Epithelial cell of proximal tubule (primary cell): ENCODE data around the gene PRKCE. TPM values are rescaled to one million over a fixed set of nuclear protein-coding genes. Genes with fewer than 3 reads are reported as not detected.
A peak's percentile ranks its signal among the peaks of the same experiment; 100 is the strongest.

Source experiments
- DNase-seq: peaks from one replicate; pipeline ENCODE4 v3.0.0-alpha.2; 2011; ENCODE audit warnings: low read depth
- H3K4me3 ChIP-seq: 2 replicates; pipeline ENCODE4 v1.5.1; 2011; ENCODE audit warnings: low read depth, mild to moderate bottlenecking, low read length
- total RNA-seq: library from RNA; depleted of rRNA; stranded (reverse); fragments of >200 nt; gene quantifications from 2 replicates; pipeline ENCODE4 v1.2.3, GENCODE V29; 2015
- TF ChIP-seq, protein P1 (sequence below): conservative IDR thresholded peaks from 2 replicates; pipeline ENCODE4 v1.5.1; 2012; ENCODE audit warnings: low read depth, mild to moderate bottlenecking, low read length

Gene PRKCE
- total RNA-seq, 1 donor from 2014 or later, result 2.5 TPM

DNA sequence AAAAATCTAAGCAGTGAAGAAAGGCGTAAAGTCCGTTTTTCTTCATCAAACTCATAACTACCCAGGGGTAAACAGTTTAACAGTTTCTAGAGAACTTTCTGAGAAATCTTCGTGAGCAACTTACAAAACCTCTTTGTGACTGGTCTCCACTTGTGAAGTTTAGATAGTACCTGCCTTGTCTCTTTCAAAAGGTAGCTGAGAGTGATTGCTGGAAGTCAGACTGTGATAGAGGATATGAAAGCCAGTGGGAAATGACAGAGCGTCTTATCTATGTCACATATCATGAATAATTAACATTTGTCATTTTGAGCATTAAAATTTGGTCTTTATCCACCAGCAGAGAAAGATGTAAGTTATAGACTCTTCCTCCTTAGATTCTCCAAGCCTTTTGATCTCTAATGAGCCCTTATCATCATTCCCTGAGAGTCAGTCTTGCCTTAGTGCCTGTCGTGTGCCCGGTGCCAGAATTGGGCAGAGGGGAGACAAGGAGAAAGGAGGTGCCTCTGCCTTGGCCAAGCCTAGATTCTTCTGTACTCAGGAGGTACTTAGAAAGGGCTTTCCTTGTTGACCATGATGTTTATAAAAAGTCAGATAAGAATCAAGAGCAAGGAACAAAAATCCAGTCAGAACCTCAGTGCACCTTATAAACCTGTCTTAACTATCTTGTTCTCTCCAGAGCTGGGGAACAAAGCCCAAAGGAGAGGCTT, 440.6 kb downstream of the PRKCE start:
- no peak overlapping the region for H3K4me3 ChIP-seq
- no peak for DNase-seq
- TF ChIP-seq, protein P1, sequence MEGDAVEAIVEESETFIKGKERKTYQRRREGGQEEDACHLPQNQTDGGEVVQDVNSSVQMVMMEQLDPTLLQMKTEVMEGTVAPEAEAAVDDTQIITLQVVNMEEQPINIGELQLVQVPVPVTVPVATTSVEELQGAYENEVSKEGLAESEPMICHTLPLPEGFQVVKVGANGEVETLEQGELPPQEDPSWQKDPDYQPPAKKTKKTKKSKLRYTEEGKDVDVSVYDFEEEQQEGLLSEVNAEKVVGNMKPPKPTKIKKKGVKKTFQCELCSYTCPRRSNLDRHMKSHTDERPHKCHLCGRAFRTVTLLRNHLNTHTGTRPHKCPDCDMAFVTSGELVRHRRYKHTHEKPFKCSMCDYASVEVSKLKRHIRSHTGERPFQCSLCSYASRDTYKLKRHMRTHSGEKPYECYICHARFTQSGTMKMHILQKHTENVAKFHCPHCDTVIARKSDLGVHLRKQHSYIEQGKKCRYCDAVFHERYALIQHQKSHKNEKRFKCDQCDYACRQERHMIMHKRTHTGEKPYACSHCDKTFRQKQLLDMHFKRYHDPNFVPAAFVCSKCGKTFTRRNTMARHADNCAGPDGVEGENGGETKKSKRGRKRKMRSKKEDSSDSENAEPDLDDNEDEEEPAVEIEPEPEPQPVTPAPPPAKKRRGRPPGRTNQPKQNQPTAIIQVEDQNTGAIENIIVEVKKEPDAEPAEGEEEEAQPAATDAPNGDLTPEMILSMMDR, result no peak

DNA sequence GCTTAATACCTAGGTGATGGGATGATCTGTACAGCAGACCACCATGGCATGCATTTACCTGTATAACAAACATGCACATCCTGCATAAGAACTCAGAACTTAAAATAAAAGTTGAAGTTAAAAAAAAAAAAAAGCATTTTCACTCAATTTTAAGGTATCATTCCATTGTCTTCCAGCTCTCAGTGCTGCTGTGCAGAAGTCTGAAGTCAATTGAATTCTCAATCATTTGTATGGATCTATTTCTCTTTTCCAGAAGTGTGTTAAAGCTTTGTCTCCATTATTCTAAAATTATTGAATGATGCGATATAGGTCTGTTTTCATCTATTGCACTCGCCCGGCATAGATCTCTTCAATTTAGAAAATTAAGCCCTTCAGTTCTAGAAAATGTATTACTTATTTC, 443.2 kb downstream of the PRKCE start:
- DNase-seq, result no peak
- H3K4me3 ChIP-seq, result no peak overlapping the region
- TF ChIP-seq, protein P1, result no peak

DNA sequence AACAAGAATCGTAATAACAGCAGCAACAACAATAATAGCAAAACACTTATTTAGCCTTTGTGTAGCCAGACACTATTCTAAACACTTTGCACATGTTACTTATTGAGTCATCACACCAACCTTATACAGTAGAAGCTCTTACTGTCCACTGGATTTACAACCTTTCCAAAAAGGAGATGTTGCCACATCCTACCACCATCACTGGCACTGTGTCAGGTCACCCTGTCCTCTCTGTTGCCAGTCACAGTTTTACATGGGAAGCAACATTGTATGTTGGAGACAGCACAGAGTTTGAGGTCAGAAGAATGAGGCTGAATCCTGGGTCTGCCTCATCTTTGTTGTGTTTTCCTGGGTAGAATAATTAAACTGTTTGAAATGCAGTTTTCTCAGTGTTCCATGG, 444.4 kb downstream of the PRKCE start:
- no peak for DNase-seq
- TF ChIP-seq, protein P1, result no peak
- H3K4me3 ChIP-seq, result no peak overlapping the region

DNA sequence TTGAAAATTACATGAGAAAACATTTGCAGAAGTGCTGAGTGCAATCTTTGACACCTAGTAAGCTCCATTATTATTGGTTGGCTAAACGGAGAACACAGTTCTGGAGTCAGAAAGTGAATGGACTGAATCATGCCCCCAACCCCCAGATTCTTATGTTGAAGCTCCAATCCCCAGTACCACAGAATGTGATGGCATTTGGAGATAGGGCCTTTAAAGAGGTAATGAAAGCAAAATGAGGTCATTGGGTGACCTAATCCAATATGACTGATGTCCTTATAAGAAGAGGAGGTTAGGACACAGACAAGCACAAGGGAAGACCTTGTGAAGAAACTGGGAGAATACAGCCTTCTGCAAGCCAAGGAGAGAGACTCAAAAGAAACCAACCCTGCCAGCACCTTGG, 444.8 kb downstream of the PRKCE start:
- TF ChIP-seq, protein P1, result no peak
- no peak for DNase-seq
- H3K4me3 ChIP-seq, result no peak overlapping the region

DNA sequence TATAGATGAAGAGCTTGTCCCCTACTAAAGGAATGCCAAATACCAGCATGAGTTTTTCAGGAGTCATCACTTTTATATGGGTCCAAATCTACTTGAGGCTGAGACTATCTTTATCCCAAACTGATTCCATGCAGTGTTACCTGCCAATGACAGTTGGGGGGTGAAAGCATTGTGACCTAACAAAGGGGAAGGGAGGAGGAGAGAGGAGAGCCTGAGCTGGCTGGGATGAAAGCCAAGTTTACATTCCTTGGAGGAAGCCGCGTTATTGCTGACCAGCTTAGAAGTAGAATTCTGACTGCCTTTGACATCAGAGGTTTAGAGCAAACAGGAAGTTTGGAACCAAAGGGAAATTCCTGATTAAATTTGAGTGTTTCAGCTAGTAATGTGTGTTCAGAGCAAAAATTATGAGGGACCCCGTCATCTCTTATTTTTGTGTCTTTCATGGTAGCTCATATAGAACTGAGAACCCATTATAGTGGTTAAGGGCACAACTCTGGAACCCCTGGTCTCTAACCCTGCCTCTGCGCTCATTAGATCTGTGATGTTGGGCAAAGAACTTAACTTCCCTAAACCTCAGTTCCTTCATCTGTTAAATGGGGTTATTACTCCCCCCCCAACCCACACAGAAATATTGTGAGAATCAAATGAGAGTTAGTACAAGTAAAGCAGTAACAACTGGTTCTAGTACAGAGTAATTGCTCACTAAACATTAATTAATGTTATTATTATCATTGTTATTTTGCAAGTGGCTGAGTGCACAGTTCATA, 446.4 kb downstream of the PRKCE start:
- peak; percentile 92 for DNase-seq
- H3K4me3 ChIP-seq, result no peak overlapping the region
- TF ChIP-seq, protein P1, result no peak

DNA sequence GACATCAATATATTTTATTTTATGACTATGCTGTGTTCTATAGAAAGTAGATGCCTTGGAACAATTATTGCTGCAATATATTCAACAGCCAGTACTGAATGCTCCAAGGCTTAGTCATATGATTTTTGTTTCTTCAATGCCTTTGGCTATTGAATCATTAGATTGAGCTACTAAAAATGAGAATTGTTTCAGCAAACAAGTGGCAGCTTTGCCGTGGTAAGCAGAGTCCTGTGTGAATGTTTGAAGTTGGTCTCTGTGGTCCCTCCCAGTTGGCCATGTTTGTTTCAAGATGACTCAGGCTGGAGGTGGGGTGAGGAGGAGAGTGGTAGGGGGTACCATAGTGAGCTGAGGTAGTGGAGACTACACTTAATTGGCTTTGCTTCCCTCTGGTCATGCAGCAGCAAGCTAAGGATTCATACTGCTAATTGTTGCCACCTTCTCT, 447.2 kb downstream of the PRKCE start:
- no peak overlapping the region for H3K4me3 ChIP-seq
- DNase-seq, result peak; percentile 31
- TF ChIP-seq, protein P1, result no peak
